GM19238 (cell line): ENCODE data around the gene GAS5.

ENCODE experiments used
- DNase-seq: peaks from one replicate; pipeline ENCODE4 v3.0.0; 2011; ENCODE audit warnings: low spot score; ENCODE audit not compliant: insufficient read length

The GAS5 gene

GRCh38 chr1:173827611-173828010 lies 40.2 kb downstream of the GAS5 start:
- DNase-seq = no peak

GRCh38 chr1:173824315-173825081 lies 43.3 kb downstream of the GAS5 start, which contains the start of the genes CENPL and DARS2:
Gene CENPL (minus strand): TSS chr1:173824883. CDS start chr1:173811299, 13,584 bp downstream.
Gene DARS2 (plus strand): TSS chr1:173824673. CDS start chr1:173825230, 557 bp downstream.
- DNase-seq = peak; percentile 71

- peak; percentile 32 for DNase-seq
Observed at GRCh38 chr1:173823781-173824314, 43.9 kb downstream of the GAS5 start.

- no peak for DNase-seq
Observed at GRCh38 chr1:173821680-173822079, 46.1 kb downstream of the GAS5 start.

- no peak for DNase-seq
Observed at GRCh38 chr1:173818459-173818858, 49.3 kb downstream of the GAS5 start.
